DOHH2 (cell line): Measurements from ENCODE around the gene NOTCH1.

Experiments
- H3F3A ChIP-seq: fragments of 200-600 bp; sonication (generic), shearing (Covaris generic); 2 replicates; pipeline ENCODE4 v1.6.0; 2016; ENCODE audit warnings: antibody characterized with exemption, mild to moderate bottlenecking; ENCODE audit not compliant: control insufficient read depth, insufficient read depth
- H3K27ac ChIP-seq: fragments of 200-600 bp; sonication (generic); 2 replicates; pipeline ENCODE4 v1.5.1; 2014; ENCODE audit warnings: low read depth, mild to moderate bottlenecking, low read length, moderate library complexity
- H3K27me3 ChIP-seq: fragments of 200-600 bp; sonication (generic); 2 replicates; pipeline ENCODE4 v1.6.1; 2014; ENCODE audit warnings: mild to moderate bottlenecking, low read length, mixed read lengths; ENCODE audit not compliant: control insufficient read depth
- H3K36me3 ChIP-seq: fragments of 200-600 bp; sonication (generic); 2 replicates; pipeline ENCODE4 v1.6.1; 2014; ENCODE audit warnings: mild to moderate bottlenecking, low read length, moderate library complexity, mixed read lengths; ENCODE audit not compliant: control insufficient read depth
- H3K4me1 ChIP-seq: fragments of 200-600 bp; sonication (generic); 2 replicates; pipeline ENCODE4 v1.6.1; 2014; ENCODE audit warnings: mild to moderate bottlenecking, low read length, mixed read lengths; ENCODE audit not compliant: control insufficient read depth
- H3K4me2 ChIP-seq: fragments of 200-600 bp; sonication (generic); 2 replicates; pipeline ENCODE4 v1.6.0; 2014; ENCODE audit warnings: mild to moderate bottlenecking, low read length, moderate library complexity
- H3K4me3 ChIP-seq: fragments of 200-600 bp; sonication (generic); 2 replicates; pipeline ENCODE4 v1.5.1; 2014; ENCODE audit warnings: mild to moderate bottlenecking, low read length, mixed read lengths
- H3K79me2 ChIP-seq: fragments of 200-600 bp; sonication (generic); 2 replicates; pipeline ENCODE4 v1.6.1; 2014; ENCODE audit warnings: mild to moderate bottlenecking, low read length, mixed read lengths; ENCODE audit not compliant: control insufficient read depth
- H3K9me2 ChIP-seq: fragments of 200-600 bp; sonication (generic); replicated peaks from 2 replicates; pipeline ENCODE4 v1.6.1; 2014; ENCODE audit warnings: mild to moderate bottlenecking, low read length, mixed read lengths; ENCODE audit not compliant: control insufficient read depth
- H3K9me3 ChIP-seq: fragments of 200-600 bp; sonication (generic); 2 replicates; pipeline ENCODE4 v1.6.1; 2014; ENCODE audit warnings: antibody characterized with exemption, low read length, mixed read lengths; ENCODE audit not compliant: control insufficient read depth, insufficient read depth
- H4K20me1 ChIP-seq: fragments of 200-600 bp; sonication (generic); 2 replicates; pipeline ENCODE4 v1.6.0; 2014; ENCODE audit warnings: low read depth, mild to moderate bottlenecking, antibody characterized with exemption, low read length, moderate library complexity; ENCODE audit not compliant: control insufficient read depth, insufficient read depth
- EZH2phosphoT487 ChIP-seq: fragments of 200-600 bp; sonication (generic); IDR thresholded peaks from 2 replicates; pipeline ENCODE4 v1.6.1; 2017; ENCODE audit warnings: borderline replicate concordance, mild to moderate bottlenecking, antibody characterized with exemption, low read length, moderate library complexity, mixed read lengths
- TF ChIP-seq, protein P1 (sequence below): fragments of 200-600 bp; sonication (generic); IDR thresholded peaks from one replicate; pipeline ENCODE4 v1.5.1; 2014; ENCODE audit warnings: antibody characterized with exemption, mild to moderate bottlenecking, low read depth, low read length; ENCODE audit not compliant: poor library complexity, severe bottlenecking

The NOTCH1 gene

DNA sequence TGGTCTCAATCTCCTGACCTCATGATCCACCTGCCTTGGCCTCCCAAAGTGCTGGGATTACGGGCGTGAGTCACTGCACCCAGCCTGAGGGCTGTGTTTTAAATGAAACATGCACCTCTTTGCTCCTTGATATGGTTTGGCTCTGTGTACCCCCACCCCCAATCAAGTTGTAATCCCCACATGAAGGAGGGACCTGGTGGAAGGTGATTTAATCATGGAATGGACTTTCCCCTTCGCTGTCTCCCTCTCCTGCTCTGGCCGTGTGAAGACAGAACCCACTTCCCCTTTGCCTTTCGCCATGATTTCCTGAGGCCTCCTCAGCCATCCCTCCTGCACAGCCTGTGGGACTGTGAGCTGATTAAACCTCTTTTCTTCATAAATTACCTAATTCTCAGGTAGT lies 12.5 kb upstream of the NOTCH1 start:
- no peaks in the 10 kb centered on the region for H3F3A ChIP-seq
- H3K9me3 ChIP-seq: peaks cover 12% of the 10 kb centered on the region
- no peaks in the 10 kb centered on the region for H3K36me3 ChIP-seq
- TF ChIP-seq EZH2phosphoT487: no peak
- TF ChIP-seq, protein P1, sequence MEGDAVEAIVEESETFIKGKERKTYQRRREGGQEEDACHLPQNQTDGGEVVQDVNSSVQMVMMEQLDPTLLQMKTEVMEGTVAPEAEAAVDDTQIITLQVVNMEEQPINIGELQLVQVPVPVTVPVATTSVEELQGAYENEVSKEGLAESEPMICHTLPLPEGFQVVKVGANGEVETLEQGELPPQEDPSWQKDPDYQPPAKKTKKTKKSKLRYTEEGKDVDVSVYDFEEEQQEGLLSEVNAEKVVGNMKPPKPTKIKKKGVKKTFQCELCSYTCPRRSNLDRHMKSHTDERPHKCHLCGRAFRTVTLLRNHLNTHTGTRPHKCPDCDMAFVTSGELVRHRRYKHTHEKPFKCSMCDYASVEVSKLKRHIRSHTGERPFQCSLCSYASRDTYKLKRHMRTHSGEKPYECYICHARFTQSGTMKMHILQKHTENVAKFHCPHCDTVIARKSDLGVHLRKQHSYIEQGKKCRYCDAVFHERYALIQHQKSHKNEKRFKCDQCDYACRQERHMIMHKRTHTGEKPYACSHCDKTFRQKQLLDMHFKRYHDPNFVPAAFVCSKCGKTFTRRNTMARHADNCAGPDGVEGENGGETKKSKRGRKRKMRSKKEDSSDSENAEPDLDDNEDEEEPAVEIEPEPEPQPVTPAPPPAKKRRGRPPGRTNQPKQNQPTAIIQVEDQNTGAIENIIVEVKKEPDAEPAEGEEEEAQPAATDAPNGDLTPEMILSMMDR: no peak
- H3K79me2 ChIP-seq: no peaks in the 10 kb centered on the region
- H3K27ac ChIP-seq: no peak overlapping the region
- no peak overlapping the region for H3K4me3 ChIP-seq
- no peaks in the 10 kb centered on the region for H4K20me1 ChIP-seq
- peaks cover 8% of the 10 kb centered on the region for H3K27me3 ChIP-seq
- H3K4me2 ChIP-seq: no peak overlapping the region
- no peaks in the 10 kb centered on the region for H3K9me2 ChIP-seq
- H3K4me1 ChIP-seq: no peaks in the 10 kb centered on the region

DNA sequence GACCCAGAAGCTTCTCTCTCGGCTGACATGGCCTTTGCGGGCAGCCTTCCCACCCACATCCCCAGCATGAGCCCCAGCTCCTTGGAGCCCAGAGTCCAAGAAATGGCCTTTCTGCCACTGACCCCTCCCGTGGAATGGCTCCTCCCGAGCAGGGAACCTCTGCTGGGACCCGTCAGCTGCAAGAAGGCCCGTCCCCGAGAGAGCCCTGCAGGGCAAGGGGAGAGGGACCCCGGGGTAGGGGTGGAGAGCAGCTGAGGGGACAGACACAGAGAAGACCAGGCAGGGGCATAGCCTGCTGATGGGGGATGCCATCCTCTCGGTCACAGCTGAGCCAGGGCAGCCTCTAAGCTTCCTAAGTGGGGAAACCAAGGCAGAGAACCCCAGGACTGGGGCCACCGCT lies 11.2 kb upstream of the NOTCH1 start:
- Histone ChIP-seq H3K4me3 (no peak overlapping the region), H3K79me2 (no peaks in the 10 kb centered on the region), H3K9me3 (peaks cover 12% of the 10 kb centered on the region), H3F3A (no peaks in the 10 kb centered on the region), H3K27me3 (peaks cover 6% of the 10 kb centered on the region), H4K20me1 (no peaks in the 10 kb centered on the region), H3K27ac (no peak overlapping the region), H3K4me2 (no peak overlapping the region), H3K4me1 (no peaks in the 10 kb centered on the region), H3K36me3 (no peaks in the 10 kb centered on the region), H3K9me2 (no peaks in the 10 kb centered on the region)
- TF ChIP-seq, protein P1: no peak
- no peak for TF ChIP-seq EZH2phosphoT487

DNA sequence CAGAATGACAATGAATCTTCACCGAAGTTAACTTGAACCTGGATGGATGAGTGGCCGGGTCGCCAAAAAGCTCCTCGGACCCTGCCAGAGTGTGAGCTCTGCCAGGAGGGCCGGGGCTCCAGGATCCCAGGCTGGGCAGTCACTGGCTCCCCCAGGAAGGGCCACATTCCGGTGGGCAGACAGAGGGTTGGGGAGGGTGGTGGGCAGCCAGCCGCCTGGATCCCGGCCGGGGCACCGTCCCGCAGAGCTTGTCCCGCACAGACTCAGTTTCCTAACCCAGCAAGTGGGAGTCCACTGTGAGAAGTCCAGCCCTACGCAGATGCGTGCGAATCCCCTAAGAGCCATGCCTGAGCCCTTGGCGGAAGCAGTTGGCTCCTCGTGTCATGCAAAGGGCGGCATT lies 10.3 kb upstream of the NOTCH1 start:
- Histone ChIP-seq H3K4me3 (no peak overlapping the region), H3K4me1 (peaks cover 6% of the 10 kb centered on the region), H3F3A (no peaks in the 10 kb centered on the region), H3K27ac (no peak overlapping the region), H3K9me3 (peaks cover 12% of the 10 kb centered on the region), H3K4me2 (no peak overlapping the region), H3K27me3 (peaks cover 8% of the 10 kb centered on the region), H3K9me2 (no peaks in the 10 kb centered on the region), H3K36me3 (no peaks in the 10 kb centered on the region), H3K79me2 (no peaks in the 10 kb centered on the region), H4K20me1 (no peaks in the 10 kb centered on the region)
- TF ChIP-seq, protein P1: no peak
- no peak for TF ChIP-seq EZH2phosphoT487

DNA sequence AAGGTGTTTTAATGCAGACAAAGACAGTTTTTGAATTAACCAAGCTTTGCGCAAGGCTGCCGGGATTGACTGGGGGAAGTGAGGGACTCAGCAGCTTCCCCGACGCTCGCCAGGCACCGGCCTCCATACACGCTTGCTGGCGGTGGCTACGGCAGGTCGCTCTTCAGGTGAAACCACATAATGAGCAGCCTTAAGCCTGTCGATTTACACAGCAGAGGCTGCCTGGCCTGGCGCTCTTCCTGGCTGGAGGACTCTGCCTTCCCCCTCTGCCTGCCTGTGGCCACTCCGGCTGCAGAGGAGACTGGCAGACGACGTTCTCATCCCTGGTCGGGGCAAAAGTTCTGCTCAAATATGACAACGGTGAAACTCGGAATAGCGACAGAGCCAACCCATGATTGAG lies 9.0 kb upstream of the NOTCH1 start:
- Histone ChIP-seq H3K4me2 (no peak overlapping the region), H3K9me2 (no peaks in the 10 kb centered on the region), H3K79me2 (no peaks in the 10 kb centered on the region), H3K27ac (no peak overlapping the region), H3K27me3 (peaks cover 8% of the 10 kb centered on the region), H3K9me3 (peaks cover 12% of the 10 kb centered on the region), H4K20me1 (no peaks in the 10 kb centered on the region), H3K36me3 (no peaks in the 10 kb centered on the region), H3K4me1 (peaks cover 17% of the 10 kb centered on the region), H3F3A (no peaks in the 10 kb centered on the region), H3K4me3 (no peak overlapping the region)
- TF ChIP-seq, protein P1: no peak
- no peak for TF ChIP-seq EZH2phosphoT487
